IMR-90 (cell line): Measurements from ENCODE around the gene FTL.

Experiments used
- BHLHE40 ChIP-seq: fragments of 150-350 bp; IDR thresholded peaks from 2 replicates; pipeline ENCODE4 v1.6.1; 2016; ENCODE audit warnings: mild to moderate bottlenecking, low read depth, low read length
- CEBPB ChIP-seq: IDR thresholded peaks from 2 replicates; pipeline ENCODE4 v1.6.1; 2012; ENCODE audit warnings: low read depth, low read length, improper control_type of control experiment
- MAFK ChIP-seq: IDR thresholded peaks from 2 replicates; pipeline ENCODE4 v1.6.1; 2012; ENCODE audit warnings: low read depth, low read length, improper control_type of control experiment
- POLR2A ChIP-seq: IDR thresholded peaks from 2 replicates; pipeline ENCODE4 v1.6.1; 2012; ENCODE audit warnings: mild to moderate bottlenecking, low read depth, low read length
- RAD21 ChIP-seq: IDR thresholded peaks from 2 replicates; pipeline ENCODE4 v1.6.1; 2012; ENCODE audit warnings: low read length, improper control_type of control experiment
- RFX5 ChIP-seq: IDR thresholded peaks from 2 replicates; pipeline ENCODE4 v1.8.0; 2012; ENCODE audit warnings: low read depth, mild to moderate bottlenecking, low read length, moderate library complexity
- SMC3 ChIP-seq: fragments of 150-350 bp; IDR thresholded peaks from 2 replicates; pipeline ENCODE4 v1.6.1; 2016; ENCODE audit warnings: low read depth, mild to moderate bottlenecking, antibody characterized with exemption, low read length, moderate library complexity
- TF ChIP-seq, protein P1 (sequence below): conservative IDR thresholded peaks from 2 replicates; pipeline ENCODE4 v1.5.1; 2012; ENCODE audit warnings: mild to moderate bottlenecking, low read depth, low read length, improper control_type of control experiment

DNA sequence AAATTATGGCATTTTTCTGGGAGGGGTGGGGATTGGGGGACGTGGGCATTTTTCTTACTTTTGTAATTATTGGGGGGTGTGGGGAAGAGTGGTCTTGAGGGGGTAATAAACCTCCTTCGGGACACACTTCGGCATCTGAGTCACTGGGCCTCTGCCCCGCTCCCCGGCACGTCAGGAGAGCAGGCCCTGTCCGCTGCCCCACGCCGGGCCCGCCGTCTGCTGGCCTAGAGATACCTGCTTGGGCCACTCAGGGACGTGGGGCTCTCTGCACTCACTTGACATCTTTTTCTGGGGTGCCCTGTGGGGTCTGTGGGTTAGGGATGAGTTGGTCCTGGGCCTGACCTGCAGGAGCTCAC lies 3.5 kb upstream of the FTL start:
- TF ChIP-seq, protein P1, sequence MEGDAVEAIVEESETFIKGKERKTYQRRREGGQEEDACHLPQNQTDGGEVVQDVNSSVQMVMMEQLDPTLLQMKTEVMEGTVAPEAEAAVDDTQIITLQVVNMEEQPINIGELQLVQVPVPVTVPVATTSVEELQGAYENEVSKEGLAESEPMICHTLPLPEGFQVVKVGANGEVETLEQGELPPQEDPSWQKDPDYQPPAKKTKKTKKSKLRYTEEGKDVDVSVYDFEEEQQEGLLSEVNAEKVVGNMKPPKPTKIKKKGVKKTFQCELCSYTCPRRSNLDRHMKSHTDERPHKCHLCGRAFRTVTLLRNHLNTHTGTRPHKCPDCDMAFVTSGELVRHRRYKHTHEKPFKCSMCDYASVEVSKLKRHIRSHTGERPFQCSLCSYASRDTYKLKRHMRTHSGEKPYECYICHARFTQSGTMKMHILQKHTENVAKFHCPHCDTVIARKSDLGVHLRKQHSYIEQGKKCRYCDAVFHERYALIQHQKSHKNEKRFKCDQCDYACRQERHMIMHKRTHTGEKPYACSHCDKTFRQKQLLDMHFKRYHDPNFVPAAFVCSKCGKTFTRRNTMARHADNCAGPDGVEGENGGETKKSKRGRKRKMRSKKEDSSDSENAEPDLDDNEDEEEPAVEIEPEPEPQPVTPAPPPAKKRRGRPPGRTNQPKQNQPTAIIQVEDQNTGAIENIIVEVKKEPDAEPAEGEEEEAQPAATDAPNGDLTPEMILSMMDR: no peak
- TF ChIP-seq POLR2A (no peak; the same call in 1 of the 2 replicates), MAFK (no peak), SMC3 (no peak), RFX5 (no peak), BHLHE40 (no peak), RAD21 (no peak), CEBPB (no peak)
